ENCODE measurements around the gene KLHL5. TPM values are rescaled to one million over a fixed set of nuclear protein-coding genes. Genes with fewer than 3 reads are reported as not detected.

Gene KLHL5
- total RNA-seq, 1 donor from 2014 or later: 40.4 TPM

DNA sequence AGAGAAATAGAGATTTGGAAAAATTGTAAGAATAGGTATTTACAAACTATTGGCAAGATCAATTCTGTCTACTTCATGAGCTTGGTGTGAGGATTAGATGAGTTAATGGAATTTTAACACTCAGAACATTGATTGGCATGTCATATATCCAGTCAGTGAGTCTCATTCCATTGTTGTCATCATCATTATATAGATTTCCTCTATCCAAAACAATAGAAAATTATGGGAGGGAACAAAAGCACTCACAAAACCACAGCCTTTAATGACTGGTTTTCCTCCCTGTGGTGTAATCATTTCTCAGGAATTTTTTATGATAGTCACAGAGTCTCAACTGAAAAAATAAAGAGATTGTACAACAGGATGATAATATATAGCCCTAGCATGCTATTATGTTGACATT lies 21.1 kb downstream of the KLHL5 start:
- H3K9me3 Mint-ChIP-seq: no peaks in the 10 kb centered on the region
- no peaks in the 10 kb centered on the region for H3K27me3 Mint-ChIP-seq
- no peak overlapping the region for H3K27ac Mint-ChIP-seq
- no peak overlapping the region for H3K4me3 Mint-ChIP-seq
- peaks cover 3% of the 10 kb centered on the region for H3K4me1 Mint-ChIP-seq
- no peak for DNase-seq
- peaks cover 43% of the 10 kb centered on the region for H3K36me3 Mint-ChIP-seq (ENCODE audit: low read depth)
- intact Hi-C loops (cut with micrococcal nuclease): loop anchor here (5.0 kb wide), 1 partner anchor 36 kb away; no protein-coding TSS in a partner anchor

GRCh38 chr4:39085891-39086290 lies 23.9 kb downstream of the KLHL5 start:
- H3K27me3 Mint-ChIP-seq: no peaks in the 10 kb centered on the region
- H3K9me3 Mint-ChIP-seq: no peaks in the 10 kb centered on the region
- peaks cover 45% of the 10 kb centered on the region for H3K36me3 Mint-ChIP-seq (ENCODE audit: low read depth)
- intact Hi-C loops (cut with micrococcal nuclease): no loop called here
- H3K4me1 Mint-ChIP-seq: peaks cover 7% of the 10 kb centered on the region
- DNase-seq: no peak
- no peak overlapping the region for H3K4me3 Mint-ChIP-seq
- H3K27ac Mint-ChIP-seq: no peak overlapping the region

DNA sequence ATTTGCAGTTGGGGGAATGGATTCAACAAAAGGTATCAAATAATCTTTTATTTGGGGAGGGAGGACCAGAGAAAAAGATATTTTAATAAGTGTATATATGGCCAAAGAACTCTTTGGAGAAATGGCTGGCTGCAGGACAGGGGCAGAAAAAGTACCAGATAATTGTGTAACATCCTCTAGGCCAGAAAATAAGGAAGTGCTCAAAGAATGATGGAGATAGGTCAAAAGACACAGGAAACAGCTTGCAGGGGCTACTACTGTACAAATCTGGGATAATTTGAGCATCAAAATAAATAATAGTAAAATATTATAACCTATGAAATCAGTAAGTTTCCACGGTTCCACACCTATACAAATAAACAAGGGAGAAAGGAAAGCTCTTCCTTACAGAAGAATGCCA lies 34.8 kb downstream of the KLHL5 start:
- no peaks in the 10 kb centered on the region for H3K27me3 Mint-ChIP-seq
- no peaks in the 10 kb centered on the region for H3K9me3 Mint-ChIP-seq
- no peak overlapping the region for H3K27ac Mint-ChIP-seq
- DNase-seq: no peak
- intact Hi-C loops (cut with micrococcal nuclease): no loop called here
- no peak overlapping the region for H3K4me3 Mint-ChIP-seq
- H3K36me3 Mint-ChIP-seq (ENCODE audit: low read depth): peaks cover 36% of the 10 kb centered on the region
- H3K4me1 Mint-ChIP-seq: no peaks in the 10 kb centered on the region

GRCh38 chr4:39097290-39097689 lies 35.3 kb downstream of the KLHL5 start:
- Mint-ChIP-seq H3K27ac (no peak overlapping the region), H3K4me1 (no peaks in the 10 kb centered on the region), H3K36me3 (ENCODE audit: low read depth) (peaks cover 36% of the 10 kb centered on the region), H3K4me3 (no peak overlapping the region), H3K9me3 (no peaks in the 10 kb centered on the region), H3K27me3 (no peaks in the 10 kb centered on the region)
- intact Hi-C loops (cut with micrococcal nuclease): no loop called here
- DNase-seq: no peak

DNA sequence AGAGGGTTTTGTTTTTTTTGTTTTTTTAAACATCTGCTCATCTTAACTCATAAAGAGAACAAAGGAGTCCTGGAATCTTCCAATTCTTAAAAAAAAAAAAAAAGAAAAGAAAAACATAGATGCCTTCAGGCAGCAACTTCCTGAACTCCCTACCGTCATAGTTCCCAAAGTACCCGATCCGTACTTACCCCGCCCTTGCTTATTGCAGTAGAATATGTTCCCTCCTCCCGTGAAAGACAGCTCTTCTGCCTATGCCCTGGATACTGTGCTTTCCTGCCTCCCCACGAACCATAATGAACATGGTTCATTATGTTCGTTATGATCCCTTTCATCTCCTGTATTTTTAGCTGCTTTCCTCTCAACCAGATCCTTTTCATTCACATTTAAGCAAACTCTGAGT lies 40.3 kb downstream of the KLHL5 start:
- intact Hi-C loops (cut with micrococcal nuclease): no loop called here
- H3K27me3 Mint-ChIP-seq: no peaks in the 10 kb centered on the region
- no peak overlapping the region for H3K27ac Mint-ChIP-seq
- peaks cover 8% of the 10 kb centered on the region for H3K4me1 Mint-ChIP-seq
- DNase-seq: no peak
- peaks cover 6% of the 10 kb centered on the region for H3K9me3 Mint-ChIP-seq
- no peak overlapping the region for H3K4me3 Mint-ChIP-seq
- H3K36me3 Mint-ChIP-seq (ENCODE audit: low read depth): peaks cover 49% of the 10 kb centered on the region

DNA sequence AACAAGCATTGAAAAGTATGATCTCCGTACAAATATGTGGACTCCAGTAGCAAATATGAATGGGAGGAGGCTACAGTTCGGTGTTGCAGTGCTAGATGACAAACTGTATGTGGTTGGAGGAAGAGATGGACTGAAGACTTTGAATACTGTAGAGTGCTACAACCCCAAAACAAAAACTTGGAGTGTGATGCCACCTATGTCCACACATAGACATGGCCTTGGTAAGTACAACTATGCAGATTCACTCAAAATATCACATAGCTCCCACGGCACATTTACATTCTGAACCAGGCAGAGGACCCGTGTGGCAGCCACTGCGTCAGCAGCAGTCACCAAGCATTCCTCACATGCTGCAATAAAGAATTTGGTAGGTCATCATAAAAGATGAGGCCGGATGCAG lies 41.3 kb downstream of the KLHL5 start:
- H3K27ac Mint-ChIP-seq: peak overlapping the region; percentile 8
- H3K36me3 Mint-ChIP-seq (ENCODE audit: low read depth): peaks cover 49% of the 10 kb centered on the region
- intact Hi-C loops (cut with micrococcal nuclease): no loop called here
- H3K27me3 Mint-ChIP-seq: no peaks in the 10 kb centered on the region
- H3K4me1 Mint-ChIP-seq: peaks cover 8% of the 10 kb centered on the region
- no peak for DNase-seq
- no peak overlapping the region for H3K4me3 Mint-ChIP-seq
- H3K9me3 Mint-ChIP-seq: peaks cover 6% of the 10 kb centered on the region

- Mint-ChIP-seq H3K27ac (no peak overlapping the region), H3K4me3 (no peak overlapping the region), H3K36me3 (ENCODE audit: low read depth) (peaks cover 48% of the 10 kb centered on the region), H3K9me3 (peaks cover 6% of the 10 kb centered on the region), H3K27me3 (no peaks in the 10 kb centered on the region), H3K4me1 (peaks cover 8% of the 10 kb centered on the region)
- no peak for DNase-seq
- intact Hi-C loops (cut with micrococcal nuclease): no loop called here
Observed at GRCh38 chr4:39104255-39104654, 42.2 kb downstream of the KLHL5 start.

GRCh38 chr4:39106011-39106410 lies 44.0 kb downstream of the KLHL5 start:
- peak; percentile 50 for DNase-seq
- intact Hi-C loops (cut with micrococcal nuclease): no loop called here
- Mint-ChIP-seq H3K4me3 (no peak overlapping the region), H3K36me3 (ENCODE audit: low read depth) (peaks cover 37% of the 10 kb centered on the region), H3K27me3 (no peaks in the 10 kb centered on the region), H3K9me3 (peaks cover 6% of the 10 kb centered on the region), H3K4me1 (peaks cover 8% of the 10 kb centered on the region), H3K27ac (no peak overlapping the region)

DNA sequence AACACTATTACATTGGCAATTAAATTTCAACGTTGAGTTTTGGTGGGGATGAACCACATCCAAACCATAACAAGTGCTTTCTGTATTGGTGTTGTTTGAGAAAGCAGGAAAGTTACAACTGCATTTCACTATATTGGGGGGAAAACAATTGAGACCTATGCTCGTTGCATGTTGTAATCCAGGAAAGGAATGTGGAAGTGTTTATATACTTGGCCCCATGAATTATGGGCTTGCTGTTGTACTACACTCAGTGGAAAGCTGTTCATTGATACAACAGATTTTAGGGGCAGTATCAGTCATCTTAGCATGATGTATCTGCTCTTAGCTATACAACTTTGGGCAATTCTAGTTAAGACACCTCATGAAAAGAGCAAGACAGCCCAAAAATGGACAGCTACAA lies 52.4 kb downstream of the KLHL5 start:
- Mint-ChIP-seq H3K4me3 (no peak overlapping the region), H3K9me3 (peaks cover 23% of the 10 kb centered on the region), H3K27ac (no peak overlapping the region), H3K4me1 (peaks cover 19% of the 10 kb centered on the region), H3K36me3 (ENCODE audit: low read depth) (peaks cover 60% of the 10 kb centered on the region), H3K27me3 (no peaks in the 10 kb centered on the region)
- peak; percentile 34 for DNase-seq
- intact Hi-C loops (cut with micrococcal nuclease): no loop called here

GRCh38 chr4:39118034-39118658 lies 56.1 kb downstream of the KLHL5 start:
- intact Hi-C loops (cut with micrococcal nuclease): no loop called here
- Mint-ChIP-seq H3K27ac (peak overlapping the region; percentile 60), H3K9me3 (peaks cover 23% of the 10 kb centered on the region), H3K4me1 (peaks cover 22% of the 10 kb centered on the region), H3K27me3 (no peaks in the 10 kb centered on the region), H3K4me3 (peak overlapping the region; percentile 50), H3K36me3 (ENCODE audit: low read depth) (peaks cover 71% of the 10 kb centered on the region)
- peak; percentile 85 for DNase-seq

- intact Hi-C loops (cut with micrococcal nuclease): no loop called here
- peaks cover 63% of the 10 kb centered on the region for H3K36me3 Mint-ChIP-seq (ENCODE audit: low read depth)
Observed at GRCh38 chr4:39120418-39120817, 58.4 kb downstream of the KLHL5 start.

DNA sequence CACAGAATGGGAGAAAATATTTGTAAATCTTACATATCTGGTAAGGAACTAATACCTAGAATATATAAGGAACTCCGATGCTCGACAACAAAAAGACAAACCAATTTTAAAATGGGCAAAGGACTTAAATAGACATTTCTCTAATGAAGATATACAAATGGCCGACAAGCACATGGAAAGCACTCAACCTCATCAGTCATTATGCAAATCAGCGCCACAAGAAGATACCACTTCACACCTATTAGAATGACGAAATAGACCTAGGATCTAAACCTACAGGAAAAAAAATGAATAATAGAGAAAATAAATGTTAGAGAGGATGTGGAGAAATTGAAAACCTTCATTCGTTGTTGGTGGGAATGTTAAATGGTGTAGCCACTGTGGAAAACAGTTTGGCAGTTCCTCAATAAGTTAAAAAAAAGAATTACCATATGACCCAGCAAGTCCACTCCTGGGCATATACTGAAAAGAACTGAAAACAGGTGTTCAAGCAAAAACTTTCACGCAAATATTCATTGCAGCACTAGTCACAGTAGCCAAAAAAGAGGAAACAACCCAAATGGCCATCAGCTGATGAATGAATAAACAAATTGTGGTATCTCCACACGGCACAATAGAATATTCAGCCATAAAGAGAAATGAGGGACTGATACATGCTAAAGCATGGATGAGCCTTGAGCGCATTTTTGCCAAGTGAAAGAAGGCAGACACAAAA lies 63.0 kb downstream of the KLHL5 start:
- no peak for DNase-seq
- H3K27ac Mint-ChIP-seq: no peak overlapping the region
- H3K27me3 Mint-ChIP-seq: no peaks in the 10 kb centered on the region
- H3K9me3 Mint-ChIP-seq: no peaks in the 10 kb centered on the region
- H3K4me1 Mint-ChIP-seq: no peaks in the 10 kb centered on the region
- H3K4me3 Mint-ChIP-seq: no peak overlapping the region
- peaks cover 43% of the 10 kb centered on the region for H3K36me3 Mint-ChIP-seq (ENCODE audit: low read depth)
- intact Hi-C loops (cut with micrococcal nuclease): no loop called here

More at GRCh38 chr4:39120418-39120817, 58.4 kb downstream of the KLHL5 start:
- Mint-ChIP-seq H3K9me3 (peaks cover 15% of the 10 kb centered on the region), H3K27me3 (no peaks in the 10 kb centered on the region), H3K4me1 (peaks cover 22% of the 10 kb centered on the region), H3K4me3 (no peak overlapping the region), H3K27ac (no peak overlapping the region)
- DNase-seq: no peak

DNA sequence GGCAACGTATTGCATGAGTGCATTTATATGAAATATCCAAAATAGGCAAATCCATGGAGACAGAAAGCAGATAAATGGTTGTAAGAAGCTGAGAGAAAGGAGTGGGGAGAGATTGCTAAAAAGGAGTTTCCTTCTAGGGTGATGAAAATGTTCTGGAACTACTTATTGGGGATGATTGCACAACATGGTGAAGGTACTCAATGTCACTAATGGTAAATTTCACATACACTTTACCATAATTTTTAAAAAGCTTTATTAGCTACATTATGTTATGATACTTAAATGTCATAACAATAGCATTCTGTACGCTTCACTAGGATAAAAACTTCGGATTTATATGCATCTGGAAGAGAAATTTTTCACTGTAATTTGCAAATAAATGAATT lies 63.6 kb downstream of the KLHL5 start:
- intact Hi-C loops (cut with micrococcal nuclease): no loop called here
- Mint-ChIP-seq H3K4me3 (no peak overlapping the region), H3K27ac (no peak overlapping the region), H3K27me3 (no peaks in the 10 kb centered on the region), H3K9me3 (no peaks in the 10 kb centered on the region), H3K36me3 (ENCODE audit: low read depth) (peaks cover 42% of the 10 kb centered on the region), H3K4me1 (no peaks in the 10 kb centered on the region)
- DNase-seq: no peak

DNA sequence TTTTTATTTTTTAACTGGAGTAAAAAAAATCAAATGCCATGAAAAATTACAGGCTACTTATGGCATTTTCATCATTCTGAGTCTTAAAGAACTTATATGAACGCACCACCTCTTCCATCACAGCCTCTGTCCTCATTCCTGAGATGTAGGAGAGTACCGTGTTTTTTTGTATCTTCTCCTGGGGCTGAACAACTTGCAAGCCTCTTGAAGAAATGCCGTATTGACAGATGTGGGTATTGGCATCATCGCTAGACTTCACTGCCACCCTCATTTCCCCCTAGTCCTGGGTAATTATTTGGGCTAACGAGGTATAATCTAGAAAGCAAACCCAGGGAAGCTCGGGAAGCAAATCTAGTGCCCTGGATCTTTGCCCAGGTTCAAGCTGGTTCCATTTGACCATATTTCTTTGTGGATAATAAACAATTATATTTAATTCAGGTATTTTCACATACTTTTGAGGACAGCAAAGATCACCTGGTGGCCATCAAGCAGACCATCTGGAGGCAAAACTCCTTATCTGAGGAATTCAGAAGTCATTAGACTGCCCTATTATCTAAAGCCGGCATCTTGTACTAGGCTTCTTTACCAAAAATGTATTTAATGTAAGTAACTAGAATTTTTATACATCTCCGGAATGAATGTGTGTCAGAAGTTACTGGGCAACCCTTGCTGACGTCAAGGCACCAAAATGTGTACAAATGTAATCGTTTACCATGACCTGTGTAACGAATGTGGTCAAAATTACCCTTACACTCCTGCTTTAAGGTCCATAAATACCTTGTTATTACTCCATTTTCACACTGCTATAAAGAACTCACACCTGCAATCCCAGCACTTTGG lies 64.4 kb downstream of the KLHL5 start:
- H3K27ac Mint-ChIP-seq: no peak overlapping the region
- intact Hi-C loops (cut with micrococcal nuclease): no loop called here
- H3K4me3 Mint-ChIP-seq: no peak overlapping the region
- H3K36me3 Mint-ChIP-seq (ENCODE audit: low read depth): peaks cover 37% of the 10 kb centered on the region
- H3K9me3 Mint-ChIP-seq: no peaks in the 10 kb centered on the region
- no peaks in the 10 kb centered on the region for H3K4me1 Mint-ChIP-seq
- DNase-seq: peak; percentile 43
- no peaks in the 10 kb centered on the region for H3K27me3 Mint-ChIP-seq

Data from activated CD4-positive, alpha-beta T cell treated with anti-CD3 and anti-CD28 coated beads, Interleukin-2, amount 10 ng/mL, durations not matched to agents 24 days and 14 days (primary cell).